ENCODE measurements around the gene CHRNA9. TPM values are rescaled to one million over a fixed set of nuclear protein-coding genes. Genes with fewer than 3 reads are reported as not detected.
A peak's percentile ranks its signal among the peaks of the same experiment; 100 is the strongest.

CHRNA9 gene
- total RNA-seq, 1 donor, result 0.09 TPM

DNA sequence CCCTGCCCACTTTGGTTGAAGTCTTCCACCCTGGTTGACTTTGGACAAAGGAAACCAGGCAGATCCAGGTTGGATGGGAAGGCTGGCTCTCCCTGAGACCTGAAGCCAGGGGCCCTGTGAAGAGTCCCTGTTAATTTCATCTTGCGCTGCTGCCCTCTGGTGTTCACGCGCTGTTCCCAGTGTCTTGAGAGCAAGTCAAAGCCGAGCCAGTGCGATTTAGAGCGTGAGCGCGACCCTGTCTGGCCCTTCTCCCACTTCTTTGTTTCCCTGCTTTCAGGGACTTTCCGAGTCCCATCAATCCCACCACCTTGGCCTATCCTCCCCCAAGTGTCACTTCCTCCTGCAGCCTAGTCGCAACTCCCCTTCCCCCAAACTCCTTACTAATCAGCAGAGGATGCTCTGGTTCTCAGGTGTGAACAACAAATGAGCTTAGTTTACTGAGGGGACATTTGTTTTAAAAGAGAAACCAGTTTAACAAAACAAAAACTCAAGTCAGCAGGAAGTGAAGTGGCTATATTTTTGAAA lies 25.8 kb upstream of the CHRNA9 start:
- H3K4me3 ChIP-seq (ENCODE audit: low read depth, low read length), result peak overlapping the region; percentile 26
- TF ChIP-seq, protein P1, sequence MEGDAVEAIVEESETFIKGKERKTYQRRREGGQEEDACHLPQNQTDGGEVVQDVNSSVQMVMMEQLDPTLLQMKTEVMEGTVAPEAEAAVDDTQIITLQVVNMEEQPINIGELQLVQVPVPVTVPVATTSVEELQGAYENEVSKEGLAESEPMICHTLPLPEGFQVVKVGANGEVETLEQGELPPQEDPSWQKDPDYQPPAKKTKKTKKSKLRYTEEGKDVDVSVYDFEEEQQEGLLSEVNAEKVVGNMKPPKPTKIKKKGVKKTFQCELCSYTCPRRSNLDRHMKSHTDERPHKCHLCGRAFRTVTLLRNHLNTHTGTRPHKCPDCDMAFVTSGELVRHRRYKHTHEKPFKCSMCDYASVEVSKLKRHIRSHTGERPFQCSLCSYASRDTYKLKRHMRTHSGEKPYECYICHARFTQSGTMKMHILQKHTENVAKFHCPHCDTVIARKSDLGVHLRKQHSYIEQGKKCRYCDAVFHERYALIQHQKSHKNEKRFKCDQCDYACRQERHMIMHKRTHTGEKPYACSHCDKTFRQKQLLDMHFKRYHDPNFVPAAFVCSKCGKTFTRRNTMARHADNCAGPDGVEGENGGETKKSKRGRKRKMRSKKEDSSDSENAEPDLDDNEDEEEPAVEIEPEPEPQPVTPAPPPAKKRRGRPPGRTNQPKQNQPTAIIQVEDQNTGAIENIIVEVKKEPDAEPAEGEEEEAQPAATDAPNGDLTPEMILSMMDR (IDR thresholded peaks at IDR 0.05; ENCODE audit: insufficient read depth, low read length), result peak; percentile 90
- peak; percentile 86 for DNase-seq (ENCODE audit: low read depth)

DNA sequence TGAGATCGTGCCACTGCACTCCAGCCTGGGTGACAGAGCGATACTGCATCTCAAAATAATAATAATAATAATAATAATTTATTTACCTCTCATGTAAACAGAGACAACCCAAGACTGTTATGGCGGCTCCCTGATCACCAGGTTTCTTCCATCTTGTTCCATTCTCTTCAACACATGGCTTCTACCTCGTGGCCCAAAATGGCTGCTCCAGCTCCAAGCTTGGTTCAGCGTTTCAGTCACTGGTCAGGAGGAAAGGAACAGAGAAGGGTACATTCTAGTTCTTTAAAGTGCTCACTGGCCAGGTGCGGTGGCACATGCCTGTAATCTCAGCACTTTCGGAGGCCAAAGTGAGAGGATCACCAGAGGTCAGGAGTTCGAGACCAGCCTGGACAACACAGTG lies 24.9 kb upstream of the CHRNA9 start:
- no peak overlapping the region for H3K4me3 ChIP-seq (ENCODE audit: low read depth, low read length)
- TF ChIP-seq, protein P1 (IDR thresholded peaks at IDR 0.05; ENCODE audit: insufficient read depth, low read length), result no peak
- no peak for DNase-seq (ENCODE audit: low read depth)

DNA sequence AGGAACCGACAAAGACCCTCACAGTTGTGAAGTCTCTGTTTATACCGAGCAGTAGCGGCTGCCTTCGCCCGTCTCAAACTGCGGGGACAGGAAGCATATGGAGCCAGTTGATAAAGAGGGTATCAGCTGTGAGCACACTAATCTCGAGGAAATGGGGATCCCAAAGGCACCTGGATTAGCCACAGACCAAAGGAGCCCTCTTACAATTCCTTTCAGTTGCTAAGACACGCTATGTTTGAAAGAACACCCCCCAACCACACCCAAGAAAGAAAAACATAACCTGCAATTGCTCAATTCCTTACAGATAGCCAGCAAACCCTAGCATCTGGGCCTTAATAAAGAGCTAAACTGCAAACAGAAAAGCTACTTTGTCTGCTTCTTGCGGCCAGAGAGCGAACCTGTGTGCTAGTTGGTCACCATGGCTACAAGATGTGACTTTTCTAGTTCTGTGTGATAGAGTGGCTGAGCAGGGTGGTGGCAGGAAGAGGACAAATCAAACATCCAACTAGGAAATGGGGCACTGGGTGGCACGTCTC lies 23.3 kb upstream of the CHRNA9 start:
- no peak overlapping the region for H3K4me3 ChIP-seq (ENCODE audit: low read depth, low read length)
- TF ChIP-seq, protein P1 (IDR thresholded peaks at IDR 0.05; ENCODE audit: insufficient read depth, low read length), result no peak
- no peak for DNase-seq (ENCODE audit: low read depth)

DNA sequence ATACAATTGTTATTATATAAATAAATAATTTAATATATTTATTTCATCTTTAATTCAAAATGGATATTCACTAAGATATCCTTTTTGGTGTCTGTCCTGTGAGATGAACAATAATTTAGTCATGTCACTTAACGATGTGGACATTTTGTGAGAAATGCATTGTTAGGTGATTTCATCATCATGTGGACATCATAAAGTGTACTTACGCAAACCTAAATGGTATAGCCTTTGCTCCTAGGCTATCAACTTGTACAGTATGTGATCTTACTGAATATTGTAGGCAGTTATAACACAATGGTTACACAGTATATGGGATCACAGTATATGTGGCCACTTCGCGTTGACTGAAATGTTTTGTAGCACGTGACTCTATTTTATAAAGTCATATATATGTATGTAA lies 20.2 kb upstream of the CHRNA9 start:
- H3K4me3 ChIP-seq (ENCODE audit: low read depth, low read length), result no peak overlapping the region
- TF ChIP-seq, protein P1 (IDR thresholded peaks at IDR 0.05; ENCODE audit: insufficient read depth, low read length), result no peak
- DNase-seq (ENCODE audit: low read depth), result no peak

DNA sequence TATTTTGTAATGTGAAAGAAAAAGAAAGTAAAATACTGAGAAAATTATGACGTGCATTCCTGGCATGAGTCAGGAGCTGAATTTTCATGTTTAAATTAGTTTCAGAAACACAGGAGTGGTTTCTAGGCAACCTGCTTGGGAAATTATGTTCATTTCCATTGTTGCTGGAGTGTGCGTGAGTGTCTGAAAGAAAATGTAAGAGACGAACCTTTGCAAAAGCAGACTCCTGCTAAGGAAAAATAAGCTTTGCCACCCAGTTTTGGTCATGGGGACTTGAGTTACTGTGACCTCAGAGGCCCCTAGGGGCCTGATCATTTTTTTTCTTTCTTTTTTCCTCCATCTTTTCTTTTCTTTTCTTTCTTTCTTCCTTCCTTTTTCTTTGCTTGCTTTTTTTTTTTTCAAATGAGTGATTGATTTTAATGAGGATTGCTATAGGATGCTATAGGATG lies 18.8 kb upstream of the CHRNA9 start:
- peak overlapping the region; percentile 51 for H3K4me3 ChIP-seq (ENCODE audit: low read depth, low read length)
- TF ChIP-seq, protein P1 (IDR thresholded peaks at IDR 0.05; ENCODE audit: insufficient read depth, low read length), result no peak
- DNase-seq (ENCODE audit: low read depth), result peak; percentile 95

DNA sequence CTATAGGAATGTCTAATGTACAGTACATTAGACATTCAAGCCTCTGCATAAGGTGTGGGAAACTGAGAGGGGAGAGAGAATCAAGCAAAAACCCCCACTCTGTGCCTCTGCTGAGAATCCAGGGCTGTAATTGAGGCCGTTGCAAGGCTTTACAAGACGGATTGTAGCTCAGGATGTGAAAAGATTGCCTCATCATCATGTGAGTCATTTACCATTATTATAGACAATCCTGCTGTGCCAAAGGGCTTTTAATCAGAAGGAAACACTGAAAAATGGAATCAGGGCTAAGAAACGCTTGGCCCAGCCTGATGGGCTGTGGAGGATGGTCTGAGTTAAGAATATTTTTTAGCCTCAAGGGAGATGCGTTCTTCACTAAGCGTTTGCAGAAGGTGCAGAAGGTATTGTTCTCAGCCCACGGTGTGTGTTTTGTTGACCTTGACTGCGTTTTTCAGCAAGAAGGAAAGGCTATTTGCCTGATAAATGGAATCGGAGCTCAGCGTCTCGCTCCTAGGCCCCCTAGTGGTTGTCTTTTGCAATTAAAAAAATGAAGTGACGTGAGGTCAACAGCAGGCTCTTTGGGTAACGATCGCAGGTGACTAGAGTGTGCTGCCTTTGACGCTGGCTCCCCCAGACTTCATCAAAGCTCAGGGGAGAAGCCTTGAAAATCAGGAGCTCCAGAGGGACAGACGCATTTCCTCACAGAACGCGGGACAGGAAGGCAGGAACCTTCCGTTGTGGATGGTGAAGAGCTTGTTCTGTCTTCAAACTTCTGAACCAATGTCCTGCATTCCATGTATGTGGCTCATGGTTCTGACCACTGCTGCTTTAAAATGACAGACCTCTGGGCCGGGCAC lies 18.1 kb upstream of the CHRNA9 start:
- peak; percentile 98 for DNase-seq (ENCODE audit: low read depth)
- H3K4me3 ChIP-seq (ENCODE audit: low read depth, low read length), result peak overlapping the region; percentile 64
- TF ChIP-seq, protein P1 (IDR thresholded peaks at IDR 0.05; ENCODE audit: insufficient read depth, low read length), result peak; percentile 75

Measured in fibroblast of the aortic adventitia (primary cell).